Choroid plexus epithelial cell (primary cell): ENCODE measurements around the gene FAM177A1.
"Not testable (repeated sequence)": the region's sequence is repeated elsewhere in the genome, so short reads cannot be mapped to it uniquely, and the experiment has no call there.

Experiments used
- DNase-seq: peaks from one replicate; pipeline ENCODE4 v3.0.0-alpha.2; 2010; ENCODE audit warnings: low read depth
- H3K4me3 ChIP-seq: 2 replicates; pipeline ENCODE4 v1.5.1; 2011; ENCODE audit warnings: low read depth, mild to moderate bottlenecking, control low read depth, low read length, moderate library complexity
- CTCF ChIP-seq: conservative IDR thresholded peaks from 2 replicates; pipeline ENCODE4 v1.5.1; 2011; ENCODE audit warnings: low read depth, mild to moderate bottlenecking, control low read depth, inconsistent platforms, low read length, moderate library complexity

The FAM177A1 gene

GRCh38 chr14:35052637-35053036 lies 6.6 kb downstream of the FAM177A1 start:
- DNase-seq: no peak
- no peak overlapping the region for H3K4me3 ChIP-seq
- no peak for TF ChIP-seq CTCF

GRCh38 chr14:35061113-35061791 lies 15.2 kb downstream of the FAM177A1 start:
- H3K4me3 ChIP-seq: not testable (repeated sequence)
- peak; percentile 13 for DNase-seq

GRCh38 chr14:35065731-35066130 lies 19.7 kb downstream of the FAM177A1 start:
- not testable (repeated sequence) for DNase-seq, H3K4me3 ChIP-seq

GRCh38 chr14:35068238-35069012 lies 22.4 kb downstream of the FAM177A1 start:
- peak; percentile 48 for DNase-seq
- no peak for TF ChIP-seq CTCF
- H3K4me3 ChIP-seq: no peak overlapping the region

- DNase-seq: no peak
- H3K4me3 ChIP-seq: no peak overlapping the region
- no peak for TF ChIP-seq CTCF
Observed at GRCh38 chr14:35072226-35072625, 26.2 kb downstream of the FAM177A1 start.

- no peak for DNase-seq
- TF ChIP-seq CTCF: no peak
- no peak overlapping the region for H3K4me3 ChIP-seq
Observed at GRCh38 chr14:35073486-35073885, 27.4 kb downstream of the FAM177A1 start.

GRCh38 chr14:35078082-35078481 lies 32.0 kb downstream of the FAM177A1 start:
- no peak overlapping the region for H3K4me3 ChIP-seq
- no peak for DNase-seq
- TF ChIP-seq CTCF: no peak

- no peak for TF ChIP-seq CTCF
- H3K4me3 ChIP-seq: no peak overlapping the region
- DNase-seq: no peak
Observed at GRCh38 chr14:35079742-35080141, 33.7 kb downstream of the FAM177A1 start.
